T-helper 22 cell (primary cell): Measurements from ENCODE around the gene SLC6A11.

ENCODE experiments used
- DNase-seq: peaks from one replicate; pipeline ENCODE4 v3.0.0-alpha.2; 2020; ENCODE audit warnings: low read depth

The SLC6A11 gene

DNA sequence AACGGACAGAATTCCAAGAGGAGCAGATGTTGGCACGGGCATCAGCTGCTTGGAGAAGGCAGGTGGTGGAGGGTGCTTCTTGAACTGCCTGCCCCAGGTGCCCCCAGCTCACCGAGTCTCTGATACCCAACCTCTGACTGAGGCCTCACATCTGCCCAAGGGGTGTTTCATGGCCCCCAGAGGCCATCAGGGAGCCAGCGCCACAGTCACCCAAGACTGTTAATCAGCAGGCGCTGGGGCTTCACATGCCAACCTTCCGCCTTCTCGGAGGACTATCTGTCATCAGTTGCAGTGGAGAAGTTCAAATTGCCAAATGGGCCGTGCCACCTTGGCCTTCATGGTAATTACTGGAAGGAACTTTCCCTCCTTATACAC lies 114.6 kb downstream of the SLC6A11 start:
- no peak for DNase-seq

DNA sequence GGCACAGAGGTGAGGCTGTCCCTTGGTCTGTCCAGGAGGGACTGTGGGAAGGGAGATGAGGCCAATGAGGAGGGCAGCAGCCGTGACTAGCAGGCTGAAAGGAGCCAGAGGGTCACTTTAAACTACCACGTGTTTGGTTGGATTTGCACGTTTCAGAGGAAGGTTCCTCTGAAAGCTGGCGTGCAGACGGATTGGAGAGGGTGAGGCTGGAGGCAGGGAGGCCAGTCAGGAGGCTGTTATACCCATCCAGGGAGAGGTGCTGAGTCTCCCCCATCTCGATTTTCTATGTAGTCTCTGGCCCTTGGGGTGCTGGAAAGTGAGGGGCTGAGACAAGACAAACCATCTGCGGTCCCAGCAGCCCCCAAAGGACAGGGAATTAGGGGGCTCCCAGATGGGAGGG lies 116.6 kb downstream of the SLC6A11 start:
- no peak for DNase-seq

DNA sequence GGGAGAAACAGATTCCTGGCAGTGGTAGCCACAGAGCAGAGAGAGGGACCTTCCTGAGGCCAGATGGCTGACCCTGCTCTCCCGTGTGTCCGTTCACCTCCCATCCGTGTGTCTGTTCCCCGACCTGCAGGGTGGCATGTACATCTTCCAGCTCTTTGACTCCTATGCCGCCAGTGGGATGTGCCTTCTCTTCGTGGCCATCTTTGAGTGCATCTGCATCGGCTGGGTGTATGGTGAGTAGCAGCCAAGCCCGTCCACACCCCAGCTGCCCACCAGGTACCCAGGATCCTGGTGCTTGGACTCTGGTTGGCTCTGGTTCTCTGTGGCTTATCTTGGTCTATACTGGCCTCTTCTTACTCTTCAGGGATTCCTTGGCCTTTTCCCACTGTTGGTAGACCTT lies 117.0 kb downstream of the SLC6A11 start:
- no peak for DNase-seq

DNA sequence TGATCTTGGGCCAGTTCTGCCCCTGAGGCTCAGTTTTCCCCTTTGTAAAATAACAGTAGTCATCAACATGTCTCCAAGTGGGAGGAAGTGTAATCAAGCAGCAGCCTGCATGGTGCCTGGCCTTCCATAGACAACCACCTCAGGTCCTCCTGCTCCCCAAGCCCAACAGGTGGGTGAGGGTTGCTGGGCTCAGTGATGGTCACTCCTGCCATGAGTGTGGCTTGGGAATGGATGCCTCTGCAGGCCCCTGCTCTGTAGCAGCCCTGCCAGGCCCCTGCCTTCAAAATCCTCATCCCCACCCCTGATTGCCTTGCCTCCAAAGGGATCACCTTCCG lies 117.4 kb downstream of the SLC6A11 start:
- DNase-seq: no peak

DNA sequence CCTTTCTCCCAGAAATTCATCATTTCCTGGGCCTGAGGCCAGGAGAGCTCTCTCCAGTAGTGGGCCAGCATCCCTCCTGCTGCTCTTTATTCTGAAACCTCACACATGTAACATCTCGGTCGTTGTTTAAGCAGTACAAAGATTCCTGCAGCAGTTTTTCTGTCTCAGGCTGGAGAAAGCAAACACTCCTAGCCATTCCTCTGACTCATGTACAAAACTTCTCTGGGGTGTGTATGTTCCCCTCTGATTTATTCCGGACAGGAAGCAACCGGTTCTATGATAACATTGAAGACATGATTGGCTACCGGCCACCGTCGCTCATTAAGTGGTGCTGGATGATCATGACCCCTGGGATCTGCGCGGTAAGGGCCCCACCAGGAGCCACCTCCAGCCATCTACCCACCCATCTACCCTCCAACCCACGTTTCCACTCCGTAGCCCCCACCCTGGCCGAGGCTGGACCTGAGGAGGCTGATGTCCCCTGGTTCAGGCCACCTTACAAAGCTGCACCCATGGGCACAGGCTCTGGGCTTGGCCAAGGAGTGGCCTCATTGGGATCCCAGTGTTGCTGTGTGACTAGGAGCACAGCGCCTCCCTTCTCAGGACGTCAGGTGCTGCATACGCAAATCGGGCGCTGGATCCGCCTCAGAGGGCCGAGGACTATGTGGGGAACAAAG lies 117.9 kb downstream of the SLC6A11 start:
- no peak for DNase-seq

DNA sequence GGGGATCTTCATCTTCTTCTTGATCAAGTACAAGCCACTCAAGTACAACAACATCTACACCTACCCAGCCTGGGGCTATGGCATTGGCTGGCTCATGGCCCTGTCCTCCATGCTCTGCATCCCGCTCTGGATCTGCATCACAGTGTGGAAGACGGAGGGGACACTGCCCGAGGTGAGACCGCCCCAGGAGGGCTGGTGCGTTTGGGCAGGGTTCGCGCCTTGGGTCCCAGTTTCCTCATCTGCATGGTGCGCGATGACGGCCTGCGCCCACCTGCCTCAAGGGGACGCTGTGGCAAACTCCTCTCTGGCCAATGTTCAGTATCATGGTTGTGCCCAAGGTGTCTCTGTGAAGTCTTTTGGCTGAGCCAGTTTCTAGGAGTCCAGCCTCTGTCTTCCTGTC lies 119.0 kb downstream of the SLC6A11 start:
- DNase-seq: no peak

DNA sequence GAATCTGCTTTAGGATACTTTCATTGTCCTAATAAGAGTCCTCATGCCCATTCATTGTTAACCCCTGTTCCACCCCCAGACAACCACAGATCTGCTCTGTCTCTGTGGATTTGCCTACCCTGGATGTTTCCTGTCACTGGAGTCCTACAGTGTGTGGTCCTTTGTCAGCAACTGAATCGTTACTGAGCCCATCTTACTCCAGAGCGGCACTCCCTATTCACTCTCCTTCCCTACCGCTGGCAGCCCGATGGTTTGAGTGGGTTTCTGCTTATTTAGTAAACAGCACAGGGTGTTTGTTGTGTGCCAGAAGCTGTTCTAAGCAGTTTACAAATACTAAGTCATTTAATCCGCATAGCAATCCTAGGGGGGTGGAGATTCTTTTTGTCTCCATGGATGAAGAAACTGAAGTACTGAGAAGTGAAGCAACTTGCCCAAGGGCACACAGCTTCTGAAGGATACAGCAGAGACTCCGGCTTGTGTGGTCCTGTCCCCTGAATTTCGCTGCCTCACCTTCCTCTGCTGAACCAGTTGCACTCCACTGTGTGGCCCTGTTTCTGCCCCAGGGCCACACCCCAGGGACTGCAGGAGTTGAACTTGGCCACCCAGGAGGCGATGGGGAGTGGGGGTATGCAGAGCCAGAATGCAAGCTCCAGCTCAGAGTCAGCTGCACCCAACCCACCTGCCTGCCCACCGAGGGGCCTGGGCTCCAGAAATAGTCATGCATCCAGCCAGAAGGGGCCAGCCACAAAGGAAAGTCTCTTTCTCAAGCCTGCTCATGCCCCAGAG lies 120.0 kb downstream of the SLC6A11 start:
- DNase-seq: no peak

DNA sequence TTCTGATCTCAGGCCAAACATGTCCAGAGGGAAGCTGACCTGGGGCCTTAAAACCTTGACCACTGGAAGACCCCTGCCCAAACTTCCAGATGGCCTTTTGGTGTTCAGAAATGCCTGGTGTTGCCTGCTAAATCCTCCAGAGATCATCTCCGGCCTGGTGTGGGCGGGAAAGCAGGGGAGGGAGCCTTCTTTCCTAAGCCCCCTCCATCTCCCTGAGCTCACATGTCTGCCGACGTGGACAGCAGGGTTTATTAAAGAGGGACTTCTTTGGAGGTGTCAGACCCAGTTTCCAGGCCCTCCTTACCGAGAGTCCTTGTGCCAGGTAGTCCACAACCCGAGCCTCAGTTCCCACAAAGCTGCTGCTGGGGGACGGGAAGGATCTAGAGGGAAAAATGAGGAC lies 120.7 kb downstream of the SLC6A11 start:
- DNase-seq: no peak

DNA sequence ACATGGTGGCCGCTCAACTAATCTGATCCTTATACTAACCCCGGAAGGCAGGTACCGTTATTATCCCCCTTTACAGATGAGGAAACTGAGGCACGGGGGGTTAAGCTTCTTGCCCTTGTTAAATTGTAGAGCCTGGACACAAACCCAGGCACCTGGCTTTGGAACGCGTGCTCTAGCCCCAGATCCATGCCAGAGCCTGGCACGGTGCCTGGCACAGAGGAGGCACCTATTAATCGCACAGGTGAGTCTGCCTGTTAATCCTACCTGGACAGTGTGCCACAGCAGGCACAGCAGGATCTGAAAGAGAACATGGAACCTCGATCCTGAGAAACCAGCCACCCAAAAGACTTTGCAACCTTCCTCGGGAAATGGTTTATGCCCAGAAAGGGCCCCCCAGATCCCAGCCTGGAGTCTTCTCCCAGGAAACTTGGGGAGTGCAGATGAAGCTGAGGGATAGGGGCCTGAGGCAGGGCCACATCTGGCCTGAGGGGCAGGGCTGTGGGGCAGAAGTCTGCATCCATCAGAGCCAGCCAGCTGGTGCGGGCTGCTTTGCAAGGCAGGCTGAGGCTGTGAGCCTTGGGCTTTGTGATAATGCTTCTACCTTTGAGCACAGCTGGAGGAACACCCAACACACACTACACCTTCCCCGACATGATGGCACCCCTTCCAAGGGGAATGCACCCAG lies 121.3 kb downstream of the SLC6A11 start:
- DNase-seq: no peak

DNA sequence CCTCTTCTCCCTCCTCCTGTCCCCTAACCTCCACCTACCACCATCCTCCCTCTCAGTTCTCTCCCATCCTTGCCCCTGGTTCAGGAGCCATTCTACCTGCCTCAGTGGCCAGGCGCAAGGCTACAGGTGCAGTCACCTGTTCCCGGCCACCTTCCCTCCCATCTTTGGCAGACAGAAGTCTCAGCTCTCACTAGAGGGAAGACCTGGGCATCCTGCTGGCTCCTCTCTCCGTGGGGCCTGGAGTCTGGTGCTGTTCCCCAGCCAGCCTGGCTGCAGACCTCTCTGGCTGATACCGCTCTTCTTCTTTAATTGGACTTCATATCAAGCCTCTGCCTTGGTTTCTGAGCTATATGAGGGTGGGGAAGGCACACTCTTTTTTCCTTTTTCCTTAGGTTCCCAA lies 123.5 kb downstream of the SLC6A11 start:
- DNase-seq: no peak

DNA sequence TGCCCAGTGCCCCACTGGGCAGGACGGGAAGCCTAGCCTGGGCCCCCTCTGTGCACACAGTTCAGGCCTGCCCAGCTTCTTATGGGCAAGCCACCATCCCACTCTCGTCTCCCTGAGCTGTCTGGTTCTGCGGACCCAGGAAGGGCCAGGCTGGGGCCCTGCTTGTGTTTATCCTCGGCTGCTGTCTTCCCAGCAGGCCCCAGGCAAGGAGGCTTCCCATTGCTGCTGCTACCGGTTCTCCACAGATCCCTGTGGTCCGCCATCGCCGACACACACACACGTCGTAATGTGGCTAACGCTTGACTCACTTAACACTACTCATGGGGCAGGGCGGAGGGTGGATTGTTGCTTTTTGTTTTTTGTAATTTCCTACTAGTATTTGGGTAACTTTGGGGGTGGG lies 124.1 kb downstream of the SLC6A11 start:
- DNase-seq: no peak

DNA sequence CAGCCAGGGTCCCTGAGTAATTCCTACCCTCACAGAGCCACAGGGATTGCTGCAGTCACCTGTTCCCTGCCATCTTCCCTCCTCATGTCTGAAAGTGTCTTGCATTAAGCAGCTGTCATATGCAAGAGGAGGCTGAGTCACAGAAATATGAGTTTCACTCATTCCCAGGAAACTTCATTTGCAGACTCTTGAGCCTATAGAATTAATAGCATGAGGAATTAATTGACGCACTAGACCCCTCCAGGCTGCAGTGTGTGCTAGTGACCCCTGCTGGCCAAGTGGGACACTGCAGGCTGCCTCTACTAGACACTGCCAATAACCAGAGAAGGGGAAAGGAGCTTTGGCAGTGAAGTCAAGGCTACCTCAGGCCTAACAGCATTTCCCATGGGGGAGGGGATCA lies 125.9 kb downstream of the SLC6A11 start:
- no peak for DNase-seq

DNA sequence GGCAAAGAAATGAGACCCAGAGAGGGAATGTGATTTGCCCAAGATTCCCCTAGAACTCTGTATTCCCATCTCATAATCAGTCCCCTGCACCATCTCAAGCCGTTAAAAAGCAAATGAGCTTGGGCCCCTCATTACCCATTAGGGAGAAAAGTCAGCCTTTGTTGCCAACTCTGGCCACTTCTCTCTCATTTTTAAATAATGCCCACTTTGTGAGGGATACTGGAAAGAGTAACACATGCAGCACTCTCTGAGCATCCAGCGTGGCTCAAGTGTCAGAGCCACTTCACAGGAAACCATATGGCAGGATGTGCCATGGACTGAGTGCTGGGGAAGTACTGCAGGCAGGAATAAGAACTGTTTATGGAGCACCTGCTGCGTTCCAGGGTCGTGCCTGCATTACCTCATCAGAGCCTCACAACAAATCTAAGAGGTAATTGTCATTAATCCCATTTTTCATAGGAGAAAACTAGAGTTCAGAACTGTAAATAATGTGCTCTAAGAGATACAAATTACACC lies 126.7 kb downstream of the SLC6A11 start:
- DNase-seq: no peak

DNA sequence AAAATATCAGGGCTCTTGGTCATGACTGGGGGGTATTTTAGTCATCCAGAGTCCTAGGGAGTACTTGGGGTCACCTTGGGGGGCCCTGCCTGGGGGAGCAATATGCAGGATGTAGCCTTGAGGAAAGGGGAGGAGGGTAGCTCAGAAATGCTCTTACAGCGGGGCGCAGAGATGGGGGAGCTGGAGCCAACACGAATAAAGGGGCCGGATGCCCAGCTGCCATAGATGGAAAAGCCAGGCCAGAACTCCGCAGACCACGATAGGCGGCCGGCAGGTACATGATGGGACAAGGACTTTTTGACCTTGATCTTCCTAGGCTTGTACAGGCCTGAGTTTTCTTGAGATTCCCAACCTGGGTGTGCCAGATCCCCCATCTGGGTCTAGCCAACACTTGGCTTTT lies 128.8 kb downstream of the SLC6A11 start:
- no peak for DNase-seq

DNA sequence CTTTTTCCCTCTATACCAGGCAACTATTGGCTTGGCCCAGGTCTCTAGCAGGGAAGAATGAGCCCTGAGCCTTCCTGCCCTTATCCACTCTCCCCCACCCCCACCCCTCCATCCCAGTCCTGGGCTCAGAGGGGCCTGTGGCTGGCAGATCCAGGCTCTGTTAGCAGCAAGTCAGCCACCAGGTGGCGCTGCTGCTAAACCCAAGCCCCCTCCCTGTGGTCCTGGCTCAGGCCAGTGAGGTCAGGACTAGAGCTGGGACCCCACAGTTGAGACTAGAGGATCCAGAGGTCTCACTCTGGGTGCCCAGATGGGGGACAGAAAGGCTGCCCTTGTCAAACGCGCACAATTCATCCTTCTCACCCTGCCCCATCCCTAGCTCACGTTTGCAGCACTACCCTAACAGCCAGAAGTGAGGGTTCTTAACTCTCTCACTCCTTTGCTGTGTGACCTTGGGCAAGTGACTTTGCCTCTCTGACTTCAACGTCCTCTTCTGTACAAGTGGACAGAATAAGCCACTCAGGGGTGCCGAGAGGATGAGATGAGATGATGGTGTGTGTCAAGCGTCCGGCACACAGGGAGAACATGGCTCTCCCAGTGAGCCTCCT lies 129.8 kb downstream of the SLC6A11 start:
- DNase-seq: no peak

DNA sequence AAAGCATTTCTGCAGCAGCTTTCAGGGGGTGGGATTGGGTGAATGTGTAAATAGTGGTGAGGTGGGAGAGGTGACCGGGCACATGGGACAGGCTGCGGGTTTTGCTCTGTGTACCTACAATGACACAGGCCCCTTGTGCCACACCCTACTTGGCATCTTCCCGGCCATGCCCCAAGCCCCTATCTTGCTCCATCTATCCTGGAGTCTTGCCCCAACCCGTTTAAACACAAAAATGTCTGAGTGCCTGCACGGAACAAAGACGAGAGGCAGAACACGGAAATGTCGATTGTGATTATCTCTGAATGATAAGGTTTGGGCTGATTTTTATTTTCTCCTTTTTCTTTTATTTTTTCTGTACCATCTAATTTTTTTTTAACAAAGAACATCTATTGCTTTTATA lies 130.5 kb downstream of the SLC6A11 start:
- no peak for DNase-seq

DNA sequence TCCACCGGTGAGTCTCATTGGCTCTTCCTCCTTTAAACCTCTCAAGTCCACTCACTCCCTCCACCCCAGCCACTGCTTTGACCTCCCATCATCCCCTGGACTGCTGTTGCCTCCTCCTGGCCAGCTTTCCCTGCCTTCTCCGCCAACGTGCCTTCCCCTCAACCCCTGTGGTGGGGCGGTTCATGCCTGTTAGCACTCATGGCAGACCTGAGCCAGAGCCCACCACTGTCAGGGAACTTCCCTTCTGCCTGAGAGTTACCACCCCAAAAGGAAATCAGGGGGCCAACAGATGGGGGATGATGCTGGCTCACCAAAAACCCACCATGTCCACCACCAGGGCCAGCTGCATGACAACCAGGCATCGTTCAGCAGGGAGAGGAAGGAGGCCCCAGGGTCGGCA lies 132.3 kb downstream of the SLC6A11 start:
- no peak for DNase-seq

DNA sequence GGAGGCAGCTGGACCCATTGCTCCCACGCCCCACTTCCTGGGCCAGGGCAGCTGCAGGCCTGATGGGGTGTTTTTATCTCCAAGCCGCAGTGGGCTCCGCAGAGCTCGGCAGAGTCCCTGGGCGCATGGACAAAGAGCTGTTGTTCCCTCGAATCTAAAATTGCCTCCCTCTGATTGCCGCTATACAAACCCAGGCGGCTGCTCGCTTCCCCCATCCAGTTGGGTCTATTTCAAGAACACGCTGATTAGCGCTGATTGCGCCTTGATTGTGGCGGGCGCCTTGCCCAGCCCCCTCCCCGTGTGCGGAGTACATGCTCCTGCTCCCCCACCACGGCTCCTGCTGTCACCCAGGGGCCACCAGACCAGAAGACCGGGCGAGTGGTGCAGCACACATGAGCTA lies 133.2 kb downstream of the SLC6A11 start:
- DNase-seq: no peak

DNA sequence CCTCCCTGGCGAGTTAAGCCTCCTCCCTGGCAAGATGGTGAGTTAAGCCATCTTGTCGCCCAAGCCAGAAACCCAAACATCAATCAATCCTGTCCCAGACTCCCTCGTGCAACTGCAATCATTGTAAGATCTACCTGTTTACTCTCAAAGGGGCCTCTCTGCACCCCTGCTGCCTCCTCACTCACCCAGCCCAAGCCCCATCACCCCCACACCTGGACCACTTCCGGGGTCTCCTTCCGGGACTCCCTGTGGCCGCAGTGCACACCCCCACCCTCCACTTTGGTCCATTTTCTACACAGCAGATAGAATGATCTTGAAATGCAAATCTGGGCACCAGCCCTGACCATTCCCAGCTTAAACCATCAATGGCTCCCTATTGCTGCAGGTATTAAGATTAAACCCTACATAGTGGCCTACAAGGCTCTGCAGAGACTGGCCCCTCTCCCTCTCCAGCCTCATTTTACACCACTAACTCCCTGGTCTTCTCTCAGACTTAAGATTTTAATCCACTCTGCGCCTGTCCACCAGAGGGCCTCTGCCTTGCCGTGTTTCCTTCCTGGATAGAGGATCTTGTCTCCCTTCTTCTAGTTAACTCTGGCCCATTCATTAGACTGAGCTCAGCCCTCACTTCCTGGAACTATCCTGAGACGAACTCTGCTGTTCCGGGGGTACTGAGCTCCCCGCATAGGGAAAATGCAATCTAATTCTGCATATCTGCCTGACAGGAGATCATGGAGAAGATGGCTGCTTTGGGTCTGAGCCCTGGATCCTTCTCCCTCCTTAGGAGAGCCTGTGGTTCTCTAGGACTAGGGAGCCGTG lies 134.7 kb downstream of the SLC6A11 start:
- no peak for DNase-seq

DNA sequence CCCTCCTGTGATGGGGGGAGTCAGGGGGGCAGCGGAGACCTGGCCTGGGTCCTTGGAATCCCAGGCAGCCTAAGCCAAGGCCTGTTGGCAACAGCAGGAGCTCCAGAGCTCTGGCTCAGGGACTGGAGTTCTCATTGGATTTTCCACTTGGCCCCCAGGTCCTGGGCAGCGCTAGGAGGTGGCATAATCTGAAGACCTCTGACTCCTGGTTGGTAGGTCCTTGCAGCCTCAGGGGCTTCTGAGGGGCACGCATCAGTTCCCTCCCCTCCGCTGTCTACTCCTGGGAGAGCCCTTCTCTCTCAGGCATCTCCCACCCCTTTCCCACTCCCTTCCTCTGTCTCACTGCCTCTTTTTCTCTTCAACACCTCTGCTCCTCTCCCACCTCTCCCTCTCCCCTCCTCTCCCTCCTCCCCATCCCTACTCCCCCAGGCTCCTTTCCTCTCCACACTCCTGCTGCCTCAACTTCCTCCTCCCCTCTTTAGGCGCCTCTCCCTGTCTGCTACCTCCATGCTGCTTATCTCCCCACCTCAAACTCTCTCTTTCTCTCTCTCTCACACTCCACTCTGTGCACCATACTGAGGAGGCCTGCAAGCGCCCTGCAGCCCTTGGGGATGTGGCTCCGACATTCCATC lies 135.4 kb downstream of the SLC6A11 start:
- no peak for DNase-seq

DNA sequence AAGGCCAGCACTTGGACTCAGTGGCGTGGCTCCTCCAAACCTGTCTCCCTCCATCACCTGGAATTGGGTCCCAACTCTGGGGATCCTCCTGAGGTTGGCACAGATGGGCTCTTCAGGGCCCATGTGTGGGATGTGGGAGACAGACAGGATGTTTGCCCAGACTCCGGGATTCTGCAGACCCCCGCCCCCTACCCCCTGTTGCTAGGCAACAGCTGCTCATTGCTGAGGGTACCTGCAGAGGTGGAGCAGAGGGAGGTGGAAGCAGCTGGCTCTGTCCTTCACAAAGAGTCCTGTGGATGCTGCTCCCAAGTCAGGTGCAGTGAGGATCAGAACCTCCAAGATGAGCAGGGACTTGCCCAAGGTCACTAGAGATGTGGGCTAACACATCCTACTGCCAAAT lies 136.5 kb downstream of the SLC6A11 start:
- DNase-seq: no peak

DNA sequence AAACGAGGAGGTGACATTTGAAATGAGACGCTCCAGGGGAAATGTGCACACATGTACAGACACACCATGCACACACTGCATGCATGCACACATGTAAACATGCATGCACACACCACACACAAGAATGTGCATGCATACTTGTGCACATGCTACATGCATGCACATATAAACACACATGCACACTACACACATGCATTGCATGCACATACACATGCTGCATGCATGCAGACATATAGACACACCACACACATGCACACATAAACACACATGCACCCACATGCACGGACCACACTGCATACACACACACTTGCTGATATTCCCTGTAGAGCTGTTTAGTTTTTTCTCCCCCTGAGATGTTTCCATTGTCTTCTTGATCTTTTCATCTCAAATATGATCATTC lies 138.7 kb downstream of the SLC6A11 start:
- no peak for DNase-seq
